Colon (tissue), 2 donors: ENCODE data around the gene HRAS.

ENCODE experiments used
- FAIRE-seq: peaks from 2 replicates; lab custom pipeline; 2012; peaks lifted over from hg19 to GRCh38; lab: Jason Lieb, UNC
- donor health status: control.
- donor health status: control.

HRAS gene

DNA sequence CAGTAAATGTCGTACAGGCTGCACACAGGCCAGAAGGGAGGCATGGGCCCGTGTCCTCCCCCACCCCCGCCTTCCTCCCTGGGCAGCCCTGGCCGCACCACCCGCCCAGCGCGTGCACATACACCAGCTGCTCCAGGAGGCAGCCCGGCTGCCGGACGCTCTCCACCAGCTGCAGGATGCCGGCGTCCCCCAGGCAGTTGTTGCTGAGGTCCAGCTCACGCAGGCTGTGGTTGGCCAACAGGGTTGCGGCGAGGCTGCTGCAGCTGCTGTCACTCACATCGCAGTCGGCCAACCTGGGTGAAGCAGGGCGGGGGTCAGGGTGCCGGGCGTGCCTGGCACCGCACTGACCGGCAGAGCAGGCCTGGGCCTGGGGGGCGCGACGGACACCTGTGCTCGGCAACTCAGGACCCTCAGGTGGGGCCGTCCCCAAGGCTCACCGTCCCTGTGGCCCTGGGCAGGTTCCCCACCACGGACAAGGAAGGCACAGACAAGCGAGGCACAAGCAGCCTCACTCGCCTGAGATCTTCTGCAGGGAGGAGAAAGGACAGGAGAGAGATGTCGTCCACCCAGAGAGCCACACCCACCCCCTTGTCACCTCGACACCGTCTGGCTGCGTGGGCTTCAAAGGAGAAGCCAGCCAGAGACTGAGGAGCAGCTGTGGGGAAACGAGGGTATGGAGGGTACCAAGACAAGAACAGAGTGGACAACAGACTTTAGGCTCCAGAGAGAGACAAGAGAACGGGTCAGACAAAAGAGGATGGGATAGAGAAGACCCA is 40.4 kb downstream of the HRAS start:
- FAIRE-seq = no peak

DNA sequence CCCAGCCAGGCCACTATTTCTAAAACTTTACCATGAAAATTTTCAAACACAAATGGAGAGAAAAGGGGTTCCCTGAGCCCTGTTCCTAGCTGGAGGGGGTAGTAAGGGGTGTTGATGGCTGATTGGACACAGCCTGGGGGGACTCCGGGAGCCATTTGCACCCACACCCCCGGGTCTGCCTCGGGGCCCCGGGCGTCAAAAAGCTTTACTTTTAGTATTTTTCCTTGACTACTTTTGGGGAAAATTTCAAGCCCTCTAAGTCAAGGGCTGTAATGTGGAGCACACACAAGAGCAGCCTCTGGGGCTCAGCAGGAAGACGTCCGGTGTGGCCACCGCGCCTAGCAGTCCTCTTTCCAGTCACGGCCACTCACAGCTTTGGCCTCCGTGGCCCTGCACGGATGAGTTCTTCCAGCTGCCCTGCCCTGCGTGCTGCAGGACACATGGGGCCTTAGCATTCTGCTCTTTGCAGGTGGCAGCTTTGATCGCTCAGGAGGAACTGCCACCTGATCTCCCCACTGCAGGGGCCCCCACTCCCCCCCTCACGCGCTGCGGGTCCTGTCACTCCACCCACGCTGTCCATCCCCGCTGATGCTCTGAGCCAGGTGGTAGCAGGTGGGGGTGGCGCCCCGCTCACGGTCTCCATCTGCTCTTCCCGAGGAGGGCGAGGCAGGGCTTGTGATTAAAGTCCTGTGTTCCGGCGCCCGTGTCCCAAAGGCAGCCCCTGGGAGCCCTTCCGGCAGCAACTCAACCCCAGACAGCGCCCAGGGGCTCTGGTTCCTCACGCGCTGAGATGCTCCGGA is 42.7 kb downstream of the HRAS start:
- FAIRE-seq = no peak

DNA sequence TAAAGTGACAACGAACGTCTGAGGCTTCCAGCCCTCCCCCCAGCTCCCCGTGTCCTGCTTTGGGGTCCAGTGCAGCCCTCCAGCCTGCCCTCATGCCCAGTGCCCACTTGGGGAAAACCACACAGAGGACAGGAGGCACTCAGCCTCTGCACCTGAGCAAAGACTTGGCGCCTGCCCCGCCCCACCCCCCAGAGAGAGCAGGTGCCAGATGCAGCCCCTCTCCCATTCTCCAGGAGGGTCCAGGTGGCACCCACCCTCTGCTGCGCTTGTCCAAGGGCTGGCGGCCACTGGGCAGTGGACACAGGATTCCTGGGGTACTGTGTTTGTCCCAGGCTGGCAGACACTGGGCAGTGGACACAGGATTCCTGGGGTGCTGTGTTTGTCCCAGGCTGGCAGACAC is 44.0 kb downstream of the HRAS start:
- no peak for FAIRE-seq

DNA sequence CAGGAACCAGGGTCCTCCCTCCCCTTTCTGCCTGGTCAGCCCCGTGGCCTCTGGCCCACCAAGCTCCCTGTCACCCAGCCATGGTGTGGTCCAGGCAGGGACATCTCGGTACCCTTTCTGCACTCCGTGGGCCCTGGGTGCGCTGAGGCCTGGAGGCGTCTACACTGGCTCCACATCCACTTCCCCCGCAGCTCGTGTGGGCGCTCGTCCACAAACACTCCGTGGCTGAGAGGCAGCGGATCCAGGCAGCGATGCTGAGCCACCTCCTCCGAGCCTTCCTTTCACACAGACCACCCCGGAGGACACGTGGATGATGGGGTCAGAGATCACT is 44.5 kb downstream of the HRAS start:
- no peak for FAIRE-seq

DNA sequence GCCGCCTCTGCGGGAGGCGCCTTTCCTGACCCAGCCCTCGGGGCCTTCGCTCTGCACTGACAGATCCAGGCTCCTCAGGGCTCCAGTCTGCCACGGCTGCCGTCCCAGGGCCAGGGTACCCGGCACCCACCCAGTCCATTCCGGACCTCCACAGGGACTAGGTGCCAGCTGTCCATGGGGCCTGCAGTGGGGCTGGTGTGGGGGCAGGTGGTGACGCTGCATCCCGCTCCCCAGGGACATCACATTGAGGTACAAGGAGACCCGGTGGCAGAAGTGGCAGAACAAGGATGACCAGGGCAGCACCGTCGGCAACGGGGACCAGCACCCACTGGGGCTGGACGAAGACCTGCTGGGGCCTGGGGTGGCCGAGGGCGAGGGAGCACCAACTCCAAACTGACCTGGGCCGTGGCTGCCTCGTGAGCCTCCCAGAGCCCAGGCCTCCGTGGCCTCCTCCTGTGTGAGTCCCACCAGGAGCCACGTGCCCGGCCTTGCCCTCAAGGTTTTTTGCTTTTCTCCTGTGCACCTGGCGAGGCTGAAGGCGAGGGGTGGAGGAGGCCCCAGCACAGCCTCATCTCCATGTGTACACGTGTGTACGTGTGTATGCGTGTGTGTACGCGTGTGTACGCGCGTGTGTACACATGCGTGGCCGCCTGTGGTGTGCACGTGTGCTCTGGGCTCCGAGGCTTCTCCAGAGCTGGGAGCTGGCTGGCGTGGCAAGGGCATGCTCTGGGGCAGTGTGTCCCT is 45.0 kb downstream of the HRAS start:
- FAIRE-seq = no peak

DNA sequence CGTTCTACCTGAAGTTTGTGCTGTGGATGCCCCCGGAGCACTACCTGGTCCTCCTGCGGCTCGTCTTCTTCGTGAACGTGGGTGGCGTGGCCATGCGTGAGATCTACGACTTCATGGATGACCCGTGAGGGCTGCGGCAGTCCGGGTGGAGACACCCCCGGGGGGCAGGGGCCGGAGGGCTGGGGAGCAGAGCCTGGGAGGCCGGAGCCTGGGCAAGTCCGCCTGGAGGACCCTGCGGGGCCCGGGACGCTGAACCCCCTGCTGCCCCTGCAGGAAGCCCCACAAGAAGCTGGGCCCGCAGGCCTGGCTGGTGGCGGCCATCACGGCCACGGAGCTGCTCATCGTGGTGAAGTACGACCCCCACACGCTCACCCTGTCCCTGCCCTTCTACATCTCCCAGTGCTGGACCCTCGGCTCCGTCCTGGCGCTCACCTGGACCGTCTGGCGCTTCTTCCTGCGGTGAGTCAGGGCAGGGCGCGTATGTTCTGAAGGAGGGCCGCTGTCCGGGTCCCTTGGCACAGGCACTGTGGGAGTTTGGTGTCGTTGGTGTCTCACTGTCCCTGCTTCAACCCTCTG is 45.7 kb downstream of the HRAS start:
- no peak for FAIRE-seq

DNA sequence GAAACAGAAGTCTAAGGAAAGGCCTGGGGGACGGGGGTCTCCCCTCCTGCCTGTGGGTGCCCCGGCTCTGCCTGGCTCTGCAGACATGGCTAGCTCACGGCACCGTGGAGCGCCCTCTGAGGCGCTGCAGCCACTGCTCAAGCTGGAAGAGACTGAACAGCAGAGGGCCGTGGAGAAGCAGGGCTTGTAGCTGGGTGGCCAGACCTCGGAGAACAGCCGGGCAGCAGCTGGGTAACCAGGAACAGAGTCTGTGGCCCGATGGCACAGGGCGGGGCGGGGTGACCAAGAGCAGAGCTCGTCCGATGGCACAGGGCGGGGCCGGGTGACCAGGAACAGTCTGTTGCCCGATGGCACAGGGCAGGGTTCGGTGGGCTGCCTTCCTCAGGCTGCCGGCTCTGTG is 46.4 kb downstream of the HRAS start:
- no peak for FAIRE-seq

DNA sequence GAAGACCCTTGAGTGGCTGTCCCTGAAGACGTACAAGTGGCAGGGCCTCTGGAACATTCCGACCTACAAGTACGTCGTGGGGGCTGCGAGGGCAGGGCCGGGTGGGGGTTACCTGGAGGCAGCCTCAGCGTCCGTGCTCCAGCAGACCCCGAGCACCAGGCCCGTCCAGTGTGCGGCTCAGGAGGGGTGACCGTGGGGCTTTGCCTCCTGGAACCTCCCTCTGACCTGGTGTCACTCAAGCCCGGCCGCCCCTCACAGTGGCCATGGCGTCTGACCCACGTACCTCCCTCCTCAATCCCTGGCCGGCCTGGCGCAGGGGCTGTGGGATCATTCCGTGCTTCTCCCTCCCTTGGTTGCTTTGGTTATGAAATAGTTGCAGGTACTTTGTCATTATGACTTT is 46.8 kb downstream of the HRAS start:
- FAIRE-seq = no peak

DNA sequence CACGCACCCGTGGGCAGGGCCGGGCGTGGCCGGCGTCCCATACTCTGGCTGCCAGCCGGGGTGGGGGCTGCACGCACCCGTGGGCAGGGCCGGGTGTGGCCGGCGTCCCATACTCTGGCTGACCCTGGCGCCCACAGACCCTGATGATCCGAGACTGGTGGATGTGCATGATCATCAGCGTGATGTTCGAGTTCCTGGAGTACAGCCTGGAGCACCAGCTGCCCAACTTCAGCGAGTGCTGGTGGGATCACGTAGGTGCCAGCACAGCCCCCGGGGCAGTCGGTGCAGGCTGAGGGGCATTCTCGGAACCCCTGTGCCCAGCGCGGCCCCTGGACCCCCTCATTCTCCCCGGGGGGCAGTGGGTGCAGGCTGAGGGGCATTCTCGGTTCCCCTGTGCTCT is 47.3 kb downstream of the HRAS start:
- FAIRE-seq = no peak

DNA sequence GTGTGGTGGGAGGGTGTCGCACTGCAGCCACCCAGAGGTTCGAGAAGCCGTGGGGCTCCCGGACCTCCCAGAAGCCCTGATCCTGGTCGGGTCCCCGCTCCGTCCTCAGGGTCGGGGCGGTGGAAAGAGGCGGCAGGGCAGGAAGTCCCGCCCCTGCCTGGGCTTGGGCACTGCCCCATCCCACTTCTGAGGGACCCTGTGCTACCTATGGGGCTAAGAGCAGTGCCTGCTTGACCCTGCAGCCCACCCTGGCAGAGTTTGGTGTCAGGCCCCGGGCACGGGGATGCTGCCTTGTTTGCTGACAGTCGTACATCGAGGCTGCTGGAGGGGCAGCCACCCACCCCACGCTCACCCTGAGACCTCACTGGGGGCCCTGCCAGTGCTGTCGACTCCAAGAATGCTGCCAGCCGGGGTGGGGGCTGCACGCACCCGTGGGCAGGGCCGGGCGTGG is 47.8 kb downstream of the HRAS start:
- FAIRE-seq = no peak

DNA sequence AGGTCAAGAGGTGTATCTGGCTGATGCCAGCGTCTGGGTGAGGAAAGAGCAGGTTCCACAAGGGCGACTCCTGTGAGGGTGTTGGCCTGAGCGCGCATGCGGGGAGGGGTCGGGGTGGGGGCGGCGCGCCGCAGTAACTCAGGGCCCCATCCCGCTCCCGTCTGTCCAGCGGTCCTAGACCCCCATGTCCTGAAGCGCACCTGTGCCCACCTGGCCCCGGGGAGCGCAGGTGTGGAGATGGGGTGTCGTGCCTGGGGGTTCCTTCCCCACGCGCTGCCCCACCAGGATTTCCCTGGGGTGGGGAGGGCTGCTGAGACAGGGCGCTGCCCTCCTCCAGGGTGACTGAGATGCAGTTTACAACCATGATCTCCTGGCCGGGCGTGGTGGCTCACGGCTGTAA is 49.2 kb downstream of the HRAS start:
- no peak for FAIRE-seq

DNA sequence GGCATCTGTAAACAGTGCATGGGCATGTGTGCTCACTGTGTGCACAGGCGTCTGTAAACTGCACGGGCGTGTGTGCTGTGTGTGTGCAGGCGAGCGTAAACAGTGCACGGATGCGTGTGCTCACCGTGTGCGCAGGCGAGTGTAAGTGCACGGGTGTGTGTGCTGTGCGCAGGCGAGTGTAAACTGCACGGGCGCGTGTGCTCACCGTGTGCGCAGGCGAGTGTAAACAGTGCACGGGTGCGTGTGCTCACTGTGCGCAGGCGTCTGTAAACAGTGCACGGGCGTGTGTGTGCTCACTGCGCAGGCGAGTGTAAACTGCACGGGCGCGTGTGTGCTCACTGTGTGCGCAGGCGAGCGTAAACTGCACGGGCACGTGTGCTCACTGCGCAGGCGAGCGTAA is 50.8 kb downstream of the HRAS start:
- FAIRE-seq = no peak
